ENCODE results near the gene ACSL3. TPM values are rescaled to one million over a fixed set of nuclear protein-coding genes. Genes with fewer than 3 reads are reported as not detected.

ACSL3 gene
- total RNA-seq, 1 donor from 2014 or later, result 144 TPM

DNA sequence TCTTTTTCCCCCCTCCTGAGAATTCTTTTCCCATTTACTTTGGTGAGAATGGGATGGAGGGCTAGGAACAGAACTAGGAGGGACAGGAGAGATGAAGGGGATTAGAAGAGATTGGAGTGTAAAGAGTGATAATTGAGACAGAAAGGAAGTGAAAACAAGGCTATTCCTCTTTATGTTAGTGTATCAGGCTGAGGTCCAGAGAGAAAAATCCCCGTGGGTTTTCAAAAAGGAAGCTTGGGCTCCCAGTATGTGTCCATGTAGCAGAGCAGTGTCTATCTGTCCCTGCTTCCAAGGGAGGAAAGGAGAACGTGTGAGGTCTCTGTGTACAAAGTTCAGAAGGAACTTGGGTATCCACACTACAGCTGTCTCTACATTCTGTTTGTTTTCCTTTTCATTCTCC lies 131.3 kb downstream of the ACSL3 start:
- DNase-seq (ENCODE audit: low read depth) (no peak), FAIRE-seq (no peak)

More for the DNA sequence above, 131.3 kb downstream of the ACSL3 start:
- Histone ChIP-seq H4K20me1 (ENCODE audit: insufficient read depth, low read length) (no peaks in the 10 kb centered on the region), H3K27me3 (ENCODE audit: insufficient read depth, low read length) (no peaks in the 10 kb centered on the region), H3K79me2 (ENCODE audit: insufficient read depth, low read length) (no peaks in the 10 kb centered on the region), H3K27ac (ENCODE audit: low read depth, low read length) (no peak overlapping the region), H3K4me1 (ENCODE audit: insufficient read depth, low read length) (no peaks in the 10 kb centered on the region), H3K36me3 (ENCODE audit: insufficient read depth, low read length) (no peaks in the 10 kb centered on the region), H3K4me3 (ENCODE audit: insufficient read depth, low read depth, low read length) (no peak overlapping the region), H3K9ac (ENCODE audit: low read length) (no peak overlapping the region), H2AFZ (ENCODE audit: low read depth, low read length) (no peak overlapping the region), H3K4me2 (ENCODE audit: low read length) (no peak overlapping the region), H3K9me3 (ENCODE audit: insufficient read depth, low read depth, low read length) (no peaks in the 10 kb centered on the region)
- peak overlapping the region; percentile 75 for H3K27ac Mint-ChIP-seq (ENCODE audit: unreplicated experiment)
- no peaks in the 10 kb centered on the region for H3K27me3 Mint-ChIP-seq (ENCODE audit: low read depth, unreplicated experiment)
- peaks cover 6% of the 10 kb centered on the region for H3K9me3 Mint-ChIP-seq (ENCODE audit: unreplicated experiment)
- H3K4me1 Mint-ChIP-seq (ENCODE audit: low read depth, unreplicated experiment), result peaks cover 33% of the 10 kb centered on the region
- peaks cover 5% of the 10 kb centered on the region for H3K36me3 Mint-ChIP-seq (ENCODE audit: low read depth, unreplicated experiment)
- no peak for TF ChIP-seq CTCF (IDR thresholded peaks at IDR 0.05; ENCODE audit: insufficient read depth, low read depth, low read length)
- TF ChIP-seq EZH2 (IDR thresholded peaks at IDR 0.05; ENCODE audit: insufficient read depth, low read length), result no peak
- no peak overlapping the region for H3K4me3 Mint-ChIP-seq (ENCODE audit: unreplicated experiment)

Other genes starting within 250 kb of the ACSL3 start
- gene FARSB, start 204.9 kb upstream of the ACSL3 start, total RNA-seq, result 21.9 and 23.1 TPM in 2 replicates
- gene MOGAT1, start 189.4 kb upstream of the ACSL3 start, total RNA-seq, result not detected in 2 replicates
- gene KCNE4, start 191.2 kb downstream of the ACSL3 start, total RNA-seq, result 0.27 and 0.34 TPM in 2 replicates

All from astrocyte (in vitro differentiated cells and primary cell).